CD4-positive, alpha-beta T cell treated with Interleukin-15 for 4 hours (primary cell): ENCODE data around the gene BRD2.

Experiments
- DNase-seq: peaks from one replicate; pipeline ENCODE4 v3.0.0-alpha.2; 2020; ENCODE audit warnings: low spot score

BRD2 gene

GRCh38 chr6:32972353-32973143 is 4.2 kb downstream of the BRD2 start:
- DNase-seq = peak; percentile 49

DNA sequence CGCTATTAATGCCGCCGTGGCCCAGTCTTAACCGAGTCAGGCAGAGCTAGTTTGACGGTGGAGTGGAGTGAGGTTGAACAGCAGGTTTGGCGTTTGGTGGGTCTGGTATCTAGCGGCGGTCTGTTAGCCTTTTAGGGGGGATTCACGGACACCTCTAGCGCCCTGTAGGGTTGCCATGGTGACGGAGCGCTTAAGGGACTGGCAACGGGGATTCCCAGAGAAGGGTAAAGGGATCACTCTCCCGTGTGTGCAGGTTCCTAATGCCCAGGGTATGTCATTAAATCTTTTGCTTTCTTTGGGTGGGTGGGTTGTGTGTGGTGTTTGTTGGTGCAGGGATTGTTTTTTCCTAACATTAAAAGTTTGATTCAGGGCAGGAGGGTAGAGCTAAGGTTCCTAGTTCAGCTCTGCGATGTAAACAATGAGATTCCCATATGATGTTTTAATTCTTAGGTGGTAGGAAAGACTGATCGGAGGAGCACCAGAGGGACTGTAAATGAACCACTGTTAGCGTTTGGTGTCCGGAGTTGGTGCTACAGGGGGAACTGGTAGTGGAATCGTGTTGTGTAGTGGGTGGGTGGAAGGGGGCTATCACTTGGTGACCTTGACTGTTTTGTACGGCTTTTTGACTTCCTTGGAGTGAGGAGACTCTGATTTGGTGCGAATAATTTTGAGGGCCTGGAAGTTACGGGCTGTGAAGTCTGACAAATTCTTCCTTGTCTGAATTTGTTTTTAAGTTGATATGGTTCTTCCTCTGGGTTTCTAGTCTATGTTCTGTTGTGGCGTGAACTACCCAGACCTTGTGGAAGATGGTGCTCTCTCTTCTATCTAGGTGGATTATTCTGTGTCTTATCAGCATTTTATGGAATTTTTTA is 5.0 kb downstream of the BRD2 start:
- peak; percentile 62 for DNase-seq

- DNase-seq = peak; percentile 44
Observed at GRCh38 chr6:32974016-32974333, 5.6 kb downstream of the BRD2 start.

- DNase-seq = no peak
Observed at GRCh38 chr6:32974541-32975308, 6.3 kb downstream of the BRD2 start.

DNA sequence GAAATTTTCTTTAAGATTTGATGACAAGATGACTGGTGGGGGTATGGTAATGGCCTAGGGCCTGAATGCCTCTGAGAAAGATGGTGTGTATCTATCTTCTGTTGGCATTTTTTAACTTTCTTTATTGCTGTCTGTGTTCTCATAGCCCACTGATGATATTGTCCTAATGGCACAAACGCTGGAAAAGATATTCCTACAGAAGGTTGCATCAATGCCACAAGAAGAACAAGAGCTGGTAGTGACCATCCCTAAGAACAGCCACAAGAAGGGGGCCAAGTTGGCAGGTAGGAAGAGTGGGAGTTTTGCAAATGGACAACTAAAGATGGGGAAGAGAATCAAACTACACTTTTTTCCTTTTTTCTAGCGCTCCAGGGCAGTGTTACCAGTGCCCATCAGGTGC is 7.5 kb downstream of the BRD2 start:
- no peak for DNase-seq

GRCh38 chr6:32976334-32977069 is 8.1 kb downstream of the BRD2 start:
- no peak for DNase-seq

- DNase-seq = no peak
Observed at GRCh38 chr6:32977272-32977952, 9.0 kb downstream of the BRD2 start.

DNA sequence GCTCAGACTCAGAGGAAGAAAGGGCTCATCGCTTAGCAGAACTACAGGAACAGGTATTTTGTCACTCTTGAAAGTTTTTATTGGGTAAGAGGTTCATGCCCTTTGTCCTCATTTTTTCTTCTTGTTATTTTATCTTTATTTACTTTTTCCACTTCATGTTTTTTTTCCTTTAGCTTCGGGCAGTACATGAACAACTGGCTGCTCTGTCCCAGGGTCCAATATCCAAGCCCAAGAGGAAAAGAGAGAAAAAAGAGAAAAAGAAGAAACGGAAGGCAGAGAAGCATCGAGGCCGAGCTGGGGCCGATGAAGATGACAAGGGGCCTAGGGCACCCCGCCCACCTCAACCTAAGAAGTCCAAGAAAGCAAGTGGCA is 9.5 kb downstream of the BRD2 start:
- no peak for DNase-seq

DNA sequence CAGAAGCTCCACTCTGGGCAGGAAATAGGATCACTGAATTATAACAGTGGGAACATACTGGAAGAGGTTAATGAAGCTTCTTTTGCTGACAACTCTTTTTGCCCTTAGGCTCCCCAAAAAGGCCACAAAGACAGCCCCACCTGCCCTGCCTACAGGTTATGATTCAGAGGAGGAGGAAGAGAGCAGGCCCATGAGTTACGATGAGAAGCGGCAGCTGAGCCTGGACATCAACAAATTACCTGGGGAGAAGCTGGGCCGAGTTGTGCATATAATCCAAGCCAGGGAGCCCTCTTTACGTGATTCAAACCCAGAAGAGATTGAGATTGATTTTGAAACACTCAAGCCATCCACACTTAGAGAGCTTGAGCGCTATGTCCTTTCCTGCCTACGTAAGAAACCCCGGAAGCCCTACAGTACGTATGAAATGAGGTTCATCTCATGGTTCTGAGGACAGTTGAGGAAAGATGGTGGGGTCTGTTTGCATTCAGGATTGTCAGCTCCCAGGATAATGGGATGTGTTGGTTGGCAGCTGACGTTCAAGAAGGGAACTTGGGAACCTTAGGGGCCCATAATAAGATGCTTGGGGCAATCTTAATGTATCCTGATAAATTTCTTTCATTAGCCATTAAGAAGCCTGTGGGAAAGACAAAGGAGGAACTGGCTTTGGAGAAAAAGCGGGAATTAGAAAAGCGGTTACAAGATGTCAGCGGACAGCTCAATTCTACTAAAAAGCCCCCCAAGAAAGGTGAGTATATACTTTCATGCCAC is 11.5 kb downstream of the BRD2 start:
- no peak for DNase-seq

- no peak for DNase-seq
Observed at GRCh38 chr6:32980488-32981038, 12.2 kb downstream of the BRD2 start.

GRCh38 chr6:32982084-32982701 is 13.8 kb downstream of the BRD2 start:
- no peak for DNase-seq

DNA sequence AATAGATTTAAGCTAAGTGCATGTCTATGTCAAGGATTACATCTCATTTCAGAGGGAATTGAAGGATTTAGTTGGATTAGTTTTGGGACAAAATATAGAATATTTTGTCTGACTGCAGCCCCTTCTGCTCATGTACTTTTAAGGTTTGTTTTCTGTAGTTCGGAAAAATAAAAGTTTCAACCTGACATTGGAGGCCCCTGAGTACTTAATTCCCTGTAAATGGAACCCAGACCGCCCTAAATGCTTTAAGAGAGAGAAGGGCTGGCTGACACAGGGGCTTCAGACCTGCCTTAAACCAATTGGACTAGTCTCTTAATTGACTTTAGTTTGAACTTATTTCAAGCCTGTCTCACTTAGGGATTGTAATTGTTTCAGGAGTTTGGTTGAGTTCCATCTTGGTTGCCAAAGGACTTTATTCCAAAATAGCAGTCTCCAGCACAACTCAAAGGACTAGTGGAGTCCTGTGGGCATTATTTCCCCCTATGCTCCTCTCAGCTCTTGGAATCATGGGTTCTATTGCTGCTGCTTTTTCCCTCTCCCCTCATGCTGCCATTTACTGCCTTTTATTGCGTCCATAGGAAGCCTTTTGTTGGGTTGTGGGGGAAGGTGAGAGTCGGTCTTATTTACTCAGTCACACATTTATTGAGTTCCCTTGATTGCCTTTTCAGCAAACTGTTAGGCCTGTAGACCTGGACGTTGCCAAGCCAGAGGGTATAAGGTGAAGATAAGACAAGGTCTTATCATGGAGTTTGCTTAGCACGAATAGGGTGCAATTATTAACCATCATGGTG is 14.5 kb downstream of the BRD2 start:
- no peak for DNase-seq

DNA sequence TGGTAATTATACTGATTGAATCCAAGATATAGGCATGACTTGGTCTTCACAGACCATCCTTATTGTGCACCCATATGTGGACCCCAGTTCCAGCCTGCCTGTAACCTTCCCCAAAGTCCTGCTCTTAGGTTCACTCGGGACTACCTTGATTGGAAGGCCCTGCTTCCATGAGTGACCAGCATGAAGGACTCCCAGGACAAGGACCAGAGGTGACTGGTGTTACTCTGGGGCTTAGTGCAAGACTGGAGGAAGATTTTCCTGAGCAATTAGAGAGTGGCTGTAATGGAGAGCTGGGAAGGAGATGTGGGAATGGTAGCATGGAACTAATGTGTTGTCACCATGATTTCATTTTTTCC is 15.1 kb downstream of the BRD2 start:
- DNase-seq = no peak

GRCh38 chr6:32983964-32984621 is 15.7 kb downstream of the BRD2 start:
- no peak for DNase-seq

- DNase-seq = peak; percentile 88
Observed at GRCh38 chr6:32984622-32985389, 16.4 kb downstream of the BRD2 start.

DNA sequence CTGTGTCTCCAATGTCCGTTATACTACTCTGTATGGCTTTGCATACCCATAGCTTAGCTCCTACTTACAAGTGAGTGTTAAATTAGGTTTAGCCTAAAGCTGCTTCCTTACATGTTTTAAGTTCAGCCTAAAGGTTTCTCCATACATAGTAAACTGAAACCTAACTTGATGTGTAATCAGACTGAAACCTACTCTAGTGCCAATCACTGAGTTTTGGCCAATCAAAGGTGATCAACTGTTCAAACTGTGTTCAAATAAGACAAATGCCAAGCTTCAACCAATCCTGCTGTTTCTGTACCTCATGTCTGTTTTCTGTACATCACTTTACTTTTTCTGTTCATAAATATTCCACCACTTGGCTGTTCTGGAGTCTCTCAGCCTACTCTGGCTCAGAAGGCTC is 21.0 kb downstream of the BRD2 start:
- no peak for DNase-seq

DNA sequence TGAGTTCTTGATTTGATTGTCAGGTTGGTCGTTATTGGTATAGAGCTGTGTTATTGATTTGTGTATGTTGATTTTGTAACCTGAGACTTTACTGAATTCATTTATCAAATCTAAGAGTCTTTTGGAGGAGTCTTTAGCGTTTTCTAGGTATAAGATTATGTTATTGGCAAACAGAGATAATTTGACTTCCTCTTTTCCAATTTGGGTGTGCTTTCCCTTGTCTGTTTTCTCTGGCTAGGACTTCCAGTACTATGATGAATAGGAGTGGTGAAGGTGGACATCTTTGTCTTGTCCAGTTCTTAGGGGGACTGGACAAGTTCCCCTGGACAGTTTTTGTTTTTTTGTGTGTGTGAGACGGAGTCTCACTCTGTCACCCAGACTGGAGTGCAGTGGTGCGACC is 23.6 kb downstream of the BRD2 start:
- DNase-seq = no peak
